Liver (tissue), 9 donors: ENCODE data around the gene SELENOK. TPM values are rescaled to one million over a fixed set of nuclear protein-coding genes. Genes with fewer than 3 reads are reported as not detected.

Source experiments
- DNase-seq: peaks from one replicate; pipeline ENCODE4 v3.0.0-alpha.2; 2017; ENCODE audit warnings: low spot score
- H3K27ac ChIP-seq, 2 donors: one replicate each; pipeline ENCODE4 v1.7.0; 2013; ENCODE audit warnings: inconsistent platforms in 2 of 2, low read length in 2 of 2, control low read depth in 1 of 2, low read depth in 1 of 2, mild to moderate bottlenecking in 1 of 2
- H3K27me3 ChIP-seq, 4 donors: one replicate each; pipeline versions ENCODE4 v1.6.1 to v1.7.0; 2013; ENCODE audit warnings: low read length in 3 of 4, inconsistent platforms in 1 of 4, mild to moderate bottlenecking in 1 of 4, moderate library complexity in 1 of 4; ENCODE audit not compliant: control insufficient read depth in 4 of 4, insufficient read depth in 4 of 4
- H3K36me3 ChIP-seq, 4 donors: one replicate each; pipeline versions ENCODE4 v1.6.1 to v1.7.0; 2013; ENCODE audit warnings: low read length in 3 of 4, mild to moderate bottlenecking in 3 of 4, low read depth in 1 of 4, moderate library complexity in 1 of 4; ENCODE audit not compliant: control insufficient read depth in 4 of 4, insufficient read depth in 3 of 4
- H3K4me1 ChIP-seq, 4 donors: one replicate each; pipeline versions ENCODE4 v1.6.1 to v1.7.0; 2013; ENCODE audit warnings: low read length in 3 of 4, mild to moderate bottlenecking in 3 of 4, moderate library complexity in 1 of 4; ENCODE audit not compliant: control insufficient read depth in 4 of 4, insufficient read depth in 4 of 4
- H3K4me3 ChIP-seq, 3 donors: one replicate each; pipeline versions ENCODE4 v1.6.1 to v1.7.0; 2013; ENCODE audit warnings: low read length in 3 of 3, control low read depth in 1 of 3, low read depth in 1 of 3, mild to moderate bottlenecking in 1 of 3
- H3K9ac ChIP-seq, 2 donors: one replicate each; pipeline ENCODE4 v1.7.0; 2013; ENCODE audit warnings: low read length in 2 of 2, mild to moderate bottlenecking in 2 of 2, moderate library complexity in 2 of 2, control low read depth in 1 of 2, low read depth in 1 of 2
- H3K9me3 ChIP-seq, 4 donors: one replicate each; pipeline versions ENCODE4 v1.6.1 to v1.7.0; 2013; ENCODE audit warnings: low read length in 3 of 4; ENCODE audit not compliant: control insufficient read depth in 4 of 4
- NR2F2 ChIP-seq: IDR thresholded peaks from 2 replicates; pipeline ENCODE4 v1.6.1; 2016; ENCODE audit warnings: antibody characterized with exemption
- WGBS: extraction: QIAGEN DNeasy Blood & Tissue Kit; methylation state at CpG from one replicate; pipeline ENCODE4 v1.1.7; 2013; 5-methylcytosine and 5-hydroxymethylcytosine counted together
- polyA plus RNA-seq, 2 donors: library from polyadenylated mRNA; stranded (reverse) in 1 of 2; unstranded in 1 of 2; fragments of 200-250 nt in 1 of 2; fragments of >200 nt in 1 of 2; fragmentation: Nextera tagmentation in 1 of 2; extraction: Ambion mirVana in 1 of 2; gene quantifications; one replicate each; pipeline versions ENCODE4 v1.2.1 to v1.2.3, GENCODE V29; 2013 to 2015
- total RNA-seq, 2 donors: library from RNA; depleted of rRNA; stranded (reverse); fragments of >200 nt; gene quantifications; one replicate each; pipeline ENCODE4 v1.2.3, GENCODE V29; 2014
- donor health status: healthy.
- donor health status: healthy.
- donor health status: healthy.
- donor health status: healthy.
- donor health status: healthy.

The SELENOK gene
- total and polyA plus RNA-seq, 4 donors: 24.9 to 80.2 (median 38.8) TPM

- TF ChIP-seq NR2F2: no peak
- Histone ChIP-seq H3K9me3 (no peaks in the 10 kb centered on the region), H3K4me3 (no peak overlapping the region), H3K36me3 (peaks cover 4 to 34% (median 12%) of the 10 kb centered on the region in 4 donors), H3K9ac (no peak overlapping the region), H3K27ac (no peak overlapping the region), H3K27me3 (no peaks in the 10 kb centered on the region), H3K4me1 (peaks cover 0 to 24% (median 2%) of the 10 kb centered on the region in 4 donors)
- WGBS: 94% methylated on average over 6 of the region's 6 CpGs
- DNase-seq: no peak
Observed at GRCh38 chr3:53834429-53835095, 57.1 kb downstream of the SELENOK start.

Other genes with a start within 250 kb of the SELENOK start
- 10 to 100 TPM in 1 of 2 donors, 1 to 10 TPM in 1; 9.1 to 34.0 TPM for gene CHDH, start 45.4 kb downstream of the SELENOK start, total RNA-seq
- gene CHDH, start 45.4 kb downstream of the SELENOK start, polyA plus RNA-seq: 10 to 100 TPM; 10.7 to 31.6 TPM
- gene IL17RB, start 45.3 kb downstream of the SELENOK start, total RNA-seq: 10 to 100 TPM; 11.8 to 14.6 TPM
- 10 to 100 TPM; 17.0 to 21.6 TPM for gene IL17RB, start 45.3 kb downstream of the SELENOK start, polyA plus RNA-seq
- 10 to 100 TPM in 1 of 2 donors, 1 to 10 TPM in 1; 9.9 to 16.7 TPM for gene ACTR8, start 9.7 kb downstream of the SELENOK start, total RNA-seq
- gene ACTR8, start 9.7 kb downstream of the SELENOK start, polyA plus RNA-seq: 1 to 10 TPM; 3.2 to 5.6 TPM
- gene CACNA2D3, start 230.7 kb upstream of the SELENOK start, total RNA-seq: under 1 TPM; 0.08 to 0.37 TPM
- under 1 TPM in 1 of 2 donors, not detected in 1; 0.06 TPM for gene CACNA2D3, start 230.7 kb upstream of the SELENOK start, polyA plus RNA-seq